SW480 (cell line): Measurements from ENCODE around the gene SLC35E3.

ENCODE experiments used
- DNase-seq: peaks from one replicate; pipeline ENCODE4 v3.0.0-alpha.2; 2016; ENCODE audit warnings: low spot score

SLC35E3 gene

GRCh38 chr12:68771223-68771925 is 25.4 kb downstream of the SLC35E3 start:
- DNase-seq, result no peak

- no peak for DNase-seq
Measured at GRCh38 chr12:68772714-68773113, 26.7 kb downstream of the SLC35E3 start.

DNA sequence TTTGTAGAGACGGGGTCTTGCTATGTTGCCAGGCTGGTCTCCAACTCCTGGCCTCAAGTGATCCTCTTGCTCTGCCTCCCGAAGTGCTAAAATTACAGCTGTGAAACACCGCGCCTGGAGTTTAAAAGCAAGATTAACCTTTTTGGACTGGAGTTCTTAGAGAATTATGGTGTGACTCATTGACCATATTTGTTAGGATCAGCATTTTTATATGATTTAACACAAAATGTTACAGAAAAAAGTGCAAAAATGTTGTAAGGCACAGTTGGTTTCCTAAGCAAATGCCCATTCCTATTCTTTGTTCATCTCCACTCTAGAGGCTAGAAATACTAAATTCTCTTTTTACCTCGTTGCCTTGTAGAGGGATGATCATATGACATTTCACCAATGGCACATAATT is 27.6 kb downstream of the SLC35E3 start:
- no peak for DNase-seq

- no peak for DNase-seq
Measured at GRCh38 chr12:68775121-68775630, 29.2 kb downstream of the SLC35E3 start.

- no peak for DNase-seq
Measured at GRCh38 chr12:68776976-68777610, 31.1 kb downstream of the SLC35E3 start.

DNA sequence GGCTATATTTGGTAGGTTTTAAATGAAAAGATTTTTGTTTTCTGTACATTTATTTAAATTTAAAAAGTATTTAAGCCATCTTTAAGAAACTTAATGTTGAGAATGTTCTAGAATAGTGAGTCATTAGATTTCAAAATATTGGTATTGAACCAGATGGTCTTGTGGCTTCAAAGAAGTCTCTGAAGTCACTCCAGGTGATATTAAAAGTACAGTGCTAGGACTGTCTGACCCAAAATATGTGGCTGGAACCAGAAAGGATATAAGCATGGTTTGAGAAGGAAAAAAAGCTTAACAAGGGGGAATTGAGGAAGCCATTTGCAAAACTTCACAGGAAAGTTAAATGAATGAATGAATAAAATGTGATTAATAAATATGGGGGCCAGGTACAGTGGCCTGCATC is 33.3 kb downstream of the SLC35E3 start:
- no peak for DNase-seq

DNA sequence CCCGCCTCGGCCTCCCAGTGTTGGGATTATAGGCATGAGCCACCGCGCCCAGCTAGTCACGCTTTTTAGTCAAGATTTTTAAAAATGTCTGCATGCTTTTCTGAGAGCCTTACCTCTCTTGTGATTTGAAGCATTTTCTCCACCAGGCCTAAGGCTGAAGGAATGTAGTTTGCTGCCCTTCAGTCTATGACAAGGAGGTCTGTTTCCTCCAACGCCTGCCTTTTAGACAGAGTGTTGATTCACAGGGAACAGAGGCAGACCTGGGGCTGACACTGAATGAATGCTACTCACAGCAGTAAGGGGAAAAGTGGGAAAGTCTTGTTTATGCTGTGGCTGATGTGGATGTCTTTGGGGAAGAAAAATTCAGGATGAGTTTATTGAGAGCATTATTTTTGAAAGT is 34.8 kb downstream of the SLC35E3 start:
- no peak for DNase-seq

DNA sequence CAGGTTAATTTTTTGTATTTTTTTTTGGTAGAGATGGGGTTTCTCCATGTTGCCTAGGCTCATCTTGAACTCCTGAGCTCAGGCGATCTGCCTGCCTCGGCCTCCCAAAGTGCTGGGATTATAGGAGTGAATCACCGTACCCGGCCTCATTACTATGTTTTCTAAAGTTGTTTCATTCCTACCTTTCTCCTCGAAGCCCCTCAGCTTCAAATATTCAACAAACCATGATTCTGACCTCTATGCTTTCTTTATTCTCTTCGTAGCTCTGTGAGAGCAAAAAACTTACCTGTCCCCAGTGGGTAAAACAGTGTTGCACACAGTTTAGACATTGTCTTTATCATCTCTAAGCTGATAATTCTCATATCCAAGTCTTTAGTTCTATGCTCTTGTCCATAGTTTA is 35.8 kb downstream of the SLC35E3 start:
- no peak for DNase-seq

GRCh38 chr12:68784015-68784414 is 38.0 kb downstream of the SLC35E3 start:
- DNase-seq, result no peak

DNA sequence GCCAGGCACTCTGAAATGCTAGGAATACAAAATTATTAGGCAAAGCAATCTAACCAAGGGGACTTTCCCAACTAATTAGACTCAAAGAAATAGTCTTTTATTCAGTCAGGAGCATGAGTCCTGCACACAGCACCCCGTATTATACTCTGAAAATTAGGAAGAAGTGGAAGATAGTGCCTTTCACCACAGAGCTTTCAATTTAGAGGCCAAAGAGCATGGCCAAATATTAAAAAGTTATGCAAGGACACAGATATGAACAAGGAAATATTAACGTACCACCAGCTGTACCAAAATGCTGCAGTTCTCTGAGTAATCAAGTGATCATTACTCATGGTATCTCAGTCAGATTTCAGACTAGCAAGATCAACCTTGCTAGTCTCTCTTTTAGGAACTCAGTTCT is 39.4 kb downstream of the SLC35E3 start:
- DNase-seq, result no peak

- no peak for DNase-seq
Measured at GRCh38 chr12:68785823-68786222, 39.8 kb downstream of the SLC35E3 start.

GRCh38 chr12:68786929-68787328 is 41.0 kb downstream of the SLC35E3 start:
- no peak for DNase-seq

- DNase-seq, result no peak
Measured at GRCh38 chr12:68788554-68789143, 42.7 kb downstream of the SLC35E3 start.

- DNase-seq, result no peak
Measured at GRCh38 chr12:68789144-68789878, 43.3 kb downstream of the SLC35E3 start.

GRCh38 chr12:68790081-68790951 is 44.3 kb downstream of the SLC35E3 start:
- DNase-seq, result no peak

DNA sequence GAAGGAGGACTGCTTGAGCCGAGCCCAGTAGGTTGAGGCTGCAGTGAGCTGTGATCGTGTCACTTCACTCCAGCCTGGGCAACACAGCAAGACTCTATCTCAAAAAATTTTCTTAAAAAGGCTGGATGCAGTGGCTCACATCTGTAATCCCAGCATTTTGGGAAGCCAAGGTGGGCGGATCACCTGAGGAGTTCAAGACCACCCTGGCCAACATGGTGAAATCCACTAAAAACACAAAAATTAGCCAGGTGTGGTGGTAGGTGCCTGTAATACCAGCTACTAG is 44.9 kb downstream of the SLC35E3 start:
- no peak for DNase-seq

GRCh38 chr12:68791897-68792481 is 46.0 kb downstream of the SLC35E3 start:
- no peak for DNase-seq

GRCh38 chr12:68792952-68793351 is 47.0 kb downstream of the SLC35E3 start:
- DNase-seq, result peak; percentile 39

GRCh38 chr12:68793436-68793835 is 47.5 kb downstream of the SLC35E3 start:
- DNase-seq, result no peak

DNA sequence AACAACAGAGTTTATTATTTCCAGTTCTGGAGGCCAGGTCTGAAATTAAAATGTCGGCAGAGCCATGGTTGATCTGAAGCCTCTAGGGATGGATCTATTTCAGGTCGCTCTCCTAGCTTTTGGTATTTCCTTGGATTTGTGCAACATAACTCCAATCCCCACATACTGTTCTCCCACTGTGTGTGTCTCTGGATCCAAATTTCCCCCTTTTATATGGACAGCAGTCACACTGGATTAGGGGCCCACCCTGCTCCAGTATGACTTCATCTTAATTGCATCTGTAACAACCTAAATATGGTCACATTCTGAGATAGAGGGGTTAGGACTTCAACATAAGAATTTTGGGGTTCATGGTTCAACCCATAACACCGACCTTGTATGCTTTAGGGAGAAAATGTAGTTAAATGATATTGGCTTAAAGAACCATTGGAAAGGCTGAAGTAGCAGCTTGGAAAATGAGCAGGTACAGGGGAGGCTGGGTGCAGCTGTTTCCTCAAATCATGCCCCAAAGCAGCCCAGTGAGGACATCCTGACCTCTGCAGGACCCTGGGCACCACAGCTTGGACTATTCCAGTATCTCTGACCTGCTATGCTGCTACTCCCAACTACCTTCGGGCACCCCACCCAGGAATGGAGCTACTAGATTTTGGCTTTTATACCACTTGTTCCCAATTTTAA is 48.1 kb downstream of the SLC35E3 start:
- no peak for DNase-seq
